Muscle layer of colon (tissue), 2 donors: Measurements from ENCODE around the gene GSDME.

ENCODE experiments used
- H3K27ac ChIP-seq: one replicate; pipeline ENCODE4 v1.7.0; 2013; ENCODE audit warnings: low read depth, mild to moderate bottlenecking, low read length, moderate library complexity
- H3K27me3 ChIP-seq, 2 donors: one replicate each; pipeline ENCODE4 v1.7.0; 2013; ENCODE audit warnings: low read length in 2 of 2, mild to moderate bottlenecking in 2 of 2; ENCODE audit not compliant: insufficient read depth in 2 of 2, control insufficient read depth in 1 of 2
- H3K36me3 ChIP-seq: one replicate; pipeline ENCODE4 v1.7.0; 2013; ENCODE audit warnings: mild to moderate bottlenecking, low read length; ENCODE audit not compliant: insufficient read depth
- H3K4me1 ChIP-seq: one replicate; pipeline ENCODE4 v1.7.0; 2013; ENCODE audit warnings: mild to moderate bottlenecking, low read length; ENCODE audit not compliant: insufficient read depth
- H3K4me3 ChIP-seq, 2 donors: one replicate each; pipeline ENCODE4 v1.7.0; 2013; ENCODE audit warnings: low read length in 2 of 2, low read depth in 1 of 2, mild to moderate bottlenecking in 1 of 2, moderate library complexity in 1 of 2
- H3K9ac ChIP-seq: one replicate; pipeline ENCODE4 v1.7.0; 2013; ENCODE audit warnings: low read length
- H3K9me3 ChIP-seq: one replicate; pipeline ENCODE4 v1.7.0; 2013; ENCODE audit warnings: mild to moderate bottlenecking, low read length
- donor health status: abdominal sarcoma.
- donor health status: Adenocarcinoma of cecum.

Gene GSDME

GRCh38 chr7:24706211-24707170, 50.8 kb downstream of the GSDME start:
- Histone ChIP-seq H3K27ac (no peak overlapping the region), H3K9me3 (no peaks in the 10 kb centered on the region), H3K36me3 (peaks cover 5% of the 10 kb centered on the region), H3K9ac (no peak overlapping the region), H3K4me3 (no peak overlapping the region), H3K27me3 (no peaks in the 10 kb centered on the region), H3K4me1 (peaks cover 18% of the 10 kb centered on the region)

- H3K27ac ChIP-seq = no peak overlapping the region
- no peaks in the 10 kb centered on the region for H3K27me3 ChIP-seq
- no peaks in the 10 kb centered on the region for H3K9me3 ChIP-seq
- H3K4me3 ChIP-seq = no peak overlapping the region
- no peak overlapping the region for H3K9ac ChIP-seq
- peaks cover 5% of the 10 kb centered on the region for H3K36me3 ChIP-seq
- H3K4me1 ChIP-seq = peaks cover 26% of the 10 kb centered on the region
Measured at GRCh38 chr7:24705461-24705954, 51.8 kb downstream of the GSDME start.

GRCh38 chr7:24704311-24704710, 53.0 kb downstream of the GSDME start:
- Histone ChIP-seq H3K4me3 (no peak overlapping the region), H3K27ac (no peak overlapping the region), H3K9ac (no peak overlapping the region), H3K9me3 (no peaks in the 10 kb centered on the region), H3K27me3 (no peaks in the 10 kb centered on the region), H3K36me3 (no peaks in the 10 kb centered on the region), H3K4me1 (peaks cover 26% of the 10 kb centered on the region)

GRCh38 chr7:24703296-24703695, 54.0 kb downstream of the GSDME start:
- Histone ChIP-seq H3K4me3 (no peak overlapping the region), H3K4me1 (peaks cover 26% of the 10 kb centered on the region), H3K36me3 (no peaks in the 10 kb centered on the region), H3K27me3 (no peaks in the 10 kb centered on the region), H3K9ac (no peak overlapping the region), H3K9me3 (no peaks in the 10 kb centered on the region), H3K27ac (no peak overlapping the region)

GRCh38 chr7:24702755-24703154, 54.5 kb downstream of the GSDME start:
- H3K9ac ChIP-seq = no peak overlapping the region

GRCh38 chr7:24701261-24702235, 55.7 kb downstream of the GSDME start:
- Histone ChIP-seq H3K9ac (no peak overlapping the region), H3K36me3 (no peaks in the 10 kb centered on the region), H3K9me3 (no peaks in the 10 kb centered on the region), H3K4me3 (no peak overlapping the region), H3K27ac (no peak overlapping the region), H3K4me1 (peaks cover 26% of the 10 kb centered on the region), H3K27me3 (no peaks in the 10 kb centered on the region)

More at GRCh38 chr7:24702755-24703154, 54.5 kb downstream of the GSDME start:
- H3K27me3 ChIP-seq = no peaks in the 10 kb centered on the region
- no peak overlapping the region for H3K27ac ChIP-seq
- H3K4me1 ChIP-seq = peaks cover 26% of the 10 kb centered on the region
- no peak overlapping the region for H3K4me3 ChIP-seq
- H3K9me3 ChIP-seq = no peaks in the 10 kb centered on the region
- no peaks in the 10 kb centered on the region for H3K36me3 ChIP-seq

GRCh38 chr7:24700521-24701260, 56.6 kb downstream of the GSDME start:
- Histone ChIP-seq H3K9ac (no peak overlapping the region), H3K4me1 (peaks cover 26% of the 10 kb centered on the region)

GRCh38 chr7:24698531-24699266, 58.6 kb downstream of the GSDME start:
- H3K9me3 ChIP-seq = no peaks in the 10 kb centered on the region

More at GRCh38 chr7:24700521-24701260, 56.6 kb downstream of the GSDME start:
- H3K27ac ChIP-seq = no peak overlapping the region
- H3K4me3 ChIP-seq = no peak overlapping the region
- no peaks in the 10 kb centered on the region for H3K9me3 ChIP-seq
- H3K27me3 ChIP-seq = no peaks in the 10 kb centered on the region
- no peaks in the 10 kb centered on the region for H3K36me3 ChIP-seq

GRCh38 chr7:24697416-24697815, 59.8 kb downstream of the GSDME start:
- Histone ChIP-seq H3K9ac (no peak overlapping the region), H3K27ac (no peak overlapping the region), H3K9me3 (no peaks in the 10 kb centered on the region), H3K36me3 (no peaks in the 10 kb centered on the region), H3K4me1 (peaks cover 17% of the 10 kb centered on the region), H3K27me3 (no peaks in the 10 kb centered on the region), H3K4me3 (no peak overlapping the region)

More at GRCh38 chr7:24698531-24699266, 58.6 kb downstream of the GSDME start:
- H3K4me3 ChIP-seq = no peak overlapping the region
- no peaks in the 10 kb centered on the region for H3K27me3 ChIP-seq
- H3K4me1 ChIP-seq = peaks cover 26% of the 10 kb centered on the region
- H3K27ac ChIP-seq = no peak overlapping the region
- H3K36me3 ChIP-seq = no peaks in the 10 kb centered on the region
- no peak overlapping the region for H3K9ac ChIP-seq

GRCh38 chr7:24692592-24692991, 64.7 kb downstream of the GSDME start:
- H3K9me3 ChIP-seq = no peaks in the 10 kb centered on the region
- H3K36me3 ChIP-seq = no peaks in the 10 kb centered on the region
- H3K27ac ChIP-seq = no peak overlapping the region
- no peak overlapping the region for H3K9ac ChIP-seq
- H3K4me3 ChIP-seq = no peak overlapping the region
- no peaks in the 10 kb centered on the region for H3K27me3 ChIP-seq
- no peaks in the 10 kb centered on the region for H3K4me1 ChIP-seq
